H1 (cell line): Measurements from ENCODE around the gene RAP1B. TPM values are rescaled to one million over a fixed set of nuclear protein-coding genes. Genes with fewer than 3 reads are reported as not detected.

Experiments
- CTCF ChIA-PET: fragments of 300-600 bp; sonication (Branson Sonifier 250); formaldehyde crosslinking; loops from one replicate; lab custom pipeline; 2021; ENCODE audit not compliant: partially characterized antibody; lab: Charles Lee
- POLR2A ChIA-PET: fragments of 300-600 bp; sonication (Branson Sonifier 250); formaldehyde crosslinking; loops from one replicate; lab custom pipeline; 2021; ENCODE audit warnings: inconsistent platforms; ENCODE audit not compliant: partially characterized antibody; lab: Charles Lee
- DNase-seq, 2 experiments: peaks; one replicate each; pipeline versions ENCODE4 v3.0.0 to v3.0.0-alpha.2; 2010 to 2022; ENCODE audit warnings: low spot score in 2 of 2, low read depth in 1 of 2, mixed read lengths in 1 of 2
- FAIRE-seq: peaks from 2 replicates; lab custom pipeline; 2011; peaks lifted over from hg19 to GRCh38; lab: Jason Lieb, UNC
- H2AFZ ChIP-seq: 2 replicates; pipeline ENCODE4 v1.8.1; 2012; ENCODE audit warnings: low read length, inconsistent platforms
- H2AK5ac ChIP-seq: 2 replicates; pipeline ENCODE4 v1.6.1; 2013; ENCODE audit warnings: low read depth, low read length
- H2BK120ac ChIP-seq: replicated peaks from 2 replicates; pipeline ENCODE3; 2013; ENCODE audit warnings: low read depth, low read length, inconsistent platforms
- H2BK12ac ChIP-seq: 2 replicates; pipeline ENCODE4 v1.6.1; 2013; ENCODE audit warnings: low read depth, low read length
- H2BK15ac ChIP-seq: 2 replicates; pipeline ENCODE4 v1.6.1; 2013; ENCODE audit warnings: low read length
- H2BK20ac ChIP-seq: 2 replicates; pipeline ENCODE4 v1.6.1; 2013; ENCODE audit warnings: low read length
- H2BK5ac ChIP-seq: 2 replicates; pipeline ENCODE4 v1.6.1; 2013; ENCODE audit warnings: low read depth, low read length
- H3K14ac ChIP-seq: 2 replicates; pipeline ENCODE4 v1.6.1; 2013; ENCODE audit warnings: inconsistent platforms; ENCODE audit not compliant: insufficient read length
- H3K18ac ChIP-seq: 2 replicates; pipeline ENCODE4 v1.6.1; 2013; ENCODE audit warnings: low read length; ENCODE audit errors: extremely low read depth
- H3K23ac ChIP-seq: 2 replicates; pipeline ENCODE4 v1.6.1; 2013; ENCODE audit warnings: inconsistent platforms; ENCODE audit not compliant: insufficient read length
- H3K23me2 ChIP-seq: 2 replicates; pipeline ENCODE4 v1.6.1; 2013; ENCODE audit warnings: low read depth, low read length
- H3K27ac ChIP-seq: 2 replicates; pipeline ENCODE4 v1.6.1; 2011; ENCODE audit warnings: low read depth, low read length, inconsistent platforms
- H3K27me3 ChIP-seq, 4 experiments: replicated peaks in 1 of 4; 1 replicate in 1 of 4; 2 replicates in 3 of 4; pipeline versions ENCODE4 v1.6.1 to v1.8.1; 2011 to 2013; ENCODE audit warnings: low read length in 3 of 4, mild to moderate bottlenecking in 3 of 4, inconsistent platforms in 2 of 4, mixed read lengths in 2 of 4, moderate library complexity in 1 of 4; ENCODE audit not compliant: control insufficient read depth in 3 of 4, insufficient read depth in 3 of 4; ENCODE audit errors: extremely low read depth in 1 of 4
- H3K36me3 ChIP-seq, 4 experiments: 2 replicates each; pipeline versions ENCODE4 v1.6.1 to v1.8.1; 2011 to 2013; ENCODE audit warnings: mild to moderate bottlenecking in 4 of 4, low read length in 3 of 4, moderate library complexity in 2 of 4, control low read depth in 1 of 4, inconsistent platforms in 1 of 4; ENCODE audit not compliant: insufficient read depth in 4 of 4, control insufficient read depth in 2 of 4
- H3K4ac ChIP-seq: replicated peaks from 2 replicates; pipeline ENCODE3; 2013; ENCODE audit warnings: low read length, low read depth, mixed read lengths, inconsistent platforms; ENCODE audit not compliant: insufficient read length
- H3K4me1 ChIP-seq, 4 experiments: replicated peaks in 1 of 4; 1 replicate in 1 of 4; 2 replicates in 3 of 4; pipeline versions ENCODE4 v1.6.1 to v1.8.1; 2011 to 2013; ENCODE audit warnings: low read length in 3 of 4, inconsistent platforms in 2 of 4, mixed read lengths in 1 of 4; ENCODE audit not compliant: insufficient read depth in 4 of 4, control insufficient read depth in 3 of 4
- H3K4me2 ChIP-seq, 2 experiments: 2 replicates each; pipeline versions ENCODE4 v1.6.1 to v1.8.1; 2011 to 2013; ENCODE audit warnings: low read depth in 2 of 2, low read length in 2 of 2, control low read depth in 1 of 2, inconsistent platforms in 1 of 2, mild to moderate bottlenecking in 1 of 2; ENCODE audit not compliant: insufficient read depth in 1 of 2
- H3K4me3 ChIP-seq, 4 experiments: fragments of 200-600, 300-600 bp in 1 of 4; sonication (generic), shearing (Covaris generic), sonication (Bioruptor Twin) in 1 of 4; 2 replicates each; pipeline versions ENCODE4 v1.5.1 to v1.8.1; 2011 to 2016; ENCODE audit warnings: low read length in 4 of 4, low read depth in 3 of 4, control low read depth in 2 of 4, inconsistent platforms in 2 of 4, mild to moderate bottlenecking in 2 of 4, mixed read lengths in 1 of 4, moderate library complexity in 1 of 4; ENCODE audit not compliant: insufficient read depth in 2 of 4; ENCODE audit errors: extremely low read depth in 1 of 4
- H3K56ac ChIP-seq: replicated peaks from 2 replicates; pipeline ENCODE3; 2013; ENCODE audit warnings: low read depth, mild to moderate bottlenecking, mixed read lengths, low read length, inconsistent platforms; ENCODE audit not compliant: insufficient read length
- H3K79me1 ChIP-seq: 2 replicates; pipeline ENCODE4 v1.6.1; 2013; ENCODE audit warnings: low read depth, low read length, control low read depth
- H3K79me2 ChIP-seq, 2 experiments: 2 replicates each; pipeline versions ENCODE4 v1.6.1 to v1.8.1; 2012 to 2013; ENCODE audit warnings: low read length in 2 of 2, mild to moderate bottlenecking in 2 of 2, inconsistent platforms in 1 of 2; ENCODE audit not compliant: insufficient read depth in 2 of 2, control insufficient read depth in 1 of 2
- H3K9ac ChIP-seq, 4 experiments: replicated peaks in 1 of 4; 1 replicate in 1 of 4; 2 replicates in 3 of 4; pipeline versions ENCODE4 v1.6.1 to v1.8.1; 2011 to 2013; ENCODE audit warnings: low read depth in 3 of 4, low read length in 3 of 4, control low read depth in 2 of 4, mild to moderate bottlenecking in 2 of 4, moderate library complexity in 2 of 4, inconsistent platforms in 1 of 4; ENCODE audit errors: extremely low read depth in 1 of 4
- H3K9me3 ChIP-seq, 2 experiments: 2 replicates each; pipeline versions ENCODE4 v1.6.1 to v1.8.1; 2012 to 2013; ENCODE audit warnings: mild to moderate bottlenecking in 2 of 2, moderate library complexity in 2 of 2, control low read depth in 1 of 2, inconsistent platforms in 1 of 2, low read depth in 1 of 2, low read length in 1 of 2, mixed read lengths in 1 of 2; ENCODE audit not compliant: insufficient read depth in 2 of 2
- H4K20me1 ChIP-seq, 2 experiments: replicated peaks in 1 of 2; 2 replicates each; pipeline versions ENCODE3 to v1.8.1; 2011 to 2013; ENCODE audit warnings: inconsistent platforms in 2 of 2, low read length in 2 of 2, mild to moderate bottlenecking in 1 of 2; ENCODE audit not compliant: insufficient read depth in 2 of 2, control insufficient read depth in 1 of 2
- H4K5ac ChIP-seq: 2 replicates; pipeline ENCODE4 v1.6.1; 2013; ENCODE audit warnings: low read length, low read depth, mixed read lengths, inconsistent platforms; ENCODE audit not compliant: insufficient read length
- H4K8ac ChIP-seq: 2 replicates; pipeline ENCODE4 v1.8.0; 2013; ENCODE audit warnings: mild to moderate bottlenecking, moderate library complexity, low read length, inconsistent platforms; ENCODE audit not compliant: insufficient read depth; ENCODE audit errors: extremely low read depth
- H4K91ac ChIP-seq: replicated peaks from 2 replicates; pipeline ENCODE3; 2013; ENCODE audit warnings: low read length, mixed read lengths, inconsistent platforms; ENCODE audit not compliant: insufficient read length
- SP1 ChIP-seq: IDR thresholded peaks from 2 replicates; pipeline ENCODE4 v1.6.1; 2011; ENCODE audit warnings: low read depth, low read length
- ZNF274 ChIP-seq: IDR thresholded peaks from 2 replicates; pipeline ENCODE4 v1.7.0; 2012; ENCODE audit warnings: low read length, borderline replicate concordance; ENCODE audit errors: extremely low read depth
- whole genome bisulfite sequencing, 2 experiments: shearing (Covaris generic) in 1 of 2; methylation state at CpG; one replicate each; pipeline versions ENCODE4 v1.1.6 to v1.1.7; 2013 to 2015; ENCODE audit warnings: low lambda C conversion rate in 2 of 2, mixed read lengths in 2 of 2, inconsistent platforms in 1 of 2, low coverage in 1 of 2, missing lambda C conversion rate in 1 of 2; ENCODE audit not compliant: insufficient replicate concordance in 2 of 2, insufficient coverage in 1 of 2, insufficient read length in 1 of 2; ENCODE audit errors: extremely low coverage in 1 of 2, missing lambda C conversion rate in 1 of 2; 5-methylcytosine and 5-hydroxymethylcytosine counted together
- polyA plus RNA-seq, 7 experiments: library from polyadenylated mRNA; depleted of rRNA in 3 of 7; stranded (reverse) in 5 of 7; unstranded in 2 of 7; fragments of >200 nt in 5 of 7; fragments of 200-250 nt in 2 of 7; gene quantifications; 1 replicate in 5 of 7; 2 replicates in 1 of 7; 4 replicates in 1 of 7; pipeline versions ENCODE4 v1.2.1 to v1.2.3, GENCODE V29; 2011 to 2013; ENCODE audit warnings: missing spikeins in 2 of 7, mixed read lengths in 2 of 7
- total RNA-seq: library from RNA; stranded (reverse); fragmentation: NEBNext Ultra II Directional; extraction: Animal tissue kit (Norgen Biotek cat#: 25700); gene quantifications from 2 replicates; pipeline ENCODE4 v1.2.1, GENCODE V29; 2021

The RAP1B gene
- total and polyA plus RNA-seq, 2 of the 8 experiments (the other 6 are each of a cell fraction or from before 2014, with no cell fraction given), result 61.4 to 112 TPM

DNA sequence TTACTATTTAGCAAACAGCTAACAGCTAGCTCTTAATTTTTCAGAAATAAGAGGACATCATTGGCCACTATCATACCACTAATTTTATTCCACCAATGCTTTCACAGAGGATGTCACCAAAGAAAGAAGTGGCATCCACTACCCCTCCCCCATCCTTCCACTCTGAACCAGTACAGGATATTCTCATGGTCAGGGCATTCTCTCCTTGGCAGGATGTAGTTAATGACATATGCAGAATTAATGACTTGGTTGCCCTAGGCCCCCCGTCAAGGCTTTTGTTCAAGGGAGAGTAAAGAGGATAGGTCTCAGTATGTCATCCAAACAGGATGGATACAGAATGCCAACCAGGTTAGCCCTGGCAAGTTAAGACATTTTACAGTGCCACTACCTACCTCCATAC lies 57.2 kb downstream of the RAP1B start:
- Histone ChIP-seq H2BK120ac (no peak overlapping the region), H2BK5ac (no peak overlapping the region)
- WGBS, 2 experiments, result 62% methylated on average over 1 of the region's 1 CpG; no CpG with 5 or more reads in 1 of the 2 experiments
- TF ChIP-seq ZNF274 (no peak), SP1 (0 out of 2 replicates have a peak, but pooled peaks have one; percentile 11)
- TF ChIP-seq, all 59 proteins: peak for 1
- CTCF ChIA-PET, result no interaction called here
- Histone ChIP-seq H3K79me1 (no peaks in the 10 kb centered on the region), H3K23ac (no peak overlapping the region), H3K9ac (no peak overlapping the region), H4K91ac (no peak overlapping the region), H4K8ac (no peak overlapping the region), H2AFZ (no peak overlapping the region), H4K20me1 (no peaks in the 10 kb centered on the region), H3K4me1 (peaks cover 0 to 4% (median under 1%) of the 10 kb centered on the region in 4 experiments; a peak in 1 of 7 replicates), H3K56ac (no peak overlapping the region), H2BK15ac (no peak overlapping the region), H3K36me3 (no peaks in the 10 kb centered on the region), H3K4me3 (no peak overlapping the region), H2AK5ac (no peak overlapping the region), H4K5ac (no peak overlapping the region), H3K14ac (no peak overlapping the region), H3K4me2 (no peak overlapping the region), H3K23me2 (no peaks in the 10 kb centered on the region), H3K27me3 (no peaks in the 10 kb centered on the region), H2BK20ac (no peak overlapping the region), H3K18ac (no peak overlapping the region), H3K4ac (no peak overlapping the region), H3K9me3 (no peaks in the 10 kb centered on the region), H2BK12ac (no peak overlapping the region), H3K79me2 (no peaks in the 10 kb centered on the region), H3K27ac (no peak overlapping the region)
- DNase-seq, result no peak
- POLR2A ChIA-PET, result no interaction called here
- FAIRE-seq, result no peak
